Ishikawa (cell line): ENCODE results near the gene GJC1.

Experiments
- CEBPB ChIP-seq: IDR thresholded peaks from 2 replicates; pipeline ENCODE4 v1.6.1; 2012
- EP300 ChIP-seq: IDR thresholded peaks from 2 replicates; pipeline ENCODE4 v1.6.1; 2012; ENCODE audit warnings: borderline replicate concordance
- RAD21 ChIP-seq: IDR thresholded peaks from 2 replicates; pipeline ENCODE4 v1.6.1; 2012; ENCODE audit warnings: low read depth
- REST ChIP-seq: IDR thresholded peaks from 2 replicates; pipeline ENCODE4 v1.6.1; 2012; ENCODE audit warnings: low read depth, mild to moderate bottlenecking
- TAF1 ChIP-seq: IDR thresholded peaks from 2 replicates; pipeline ENCODE4 v1.6.1; 2012; ENCODE audit warnings: low read depth, mild to moderate bottlenecking
- YY1 ChIP-seq: IDR thresholded peaks from 2 replicates; pipeline ENCODE4 v1.6.1; 2012; ENCODE audit warnings: low read depth
- TF ChIP-seq, protein P1 (sequence below): IDR thresholded peaks from 2 replicates; pipeline ENCODE4 v1.6.1; 2012

DNA sequence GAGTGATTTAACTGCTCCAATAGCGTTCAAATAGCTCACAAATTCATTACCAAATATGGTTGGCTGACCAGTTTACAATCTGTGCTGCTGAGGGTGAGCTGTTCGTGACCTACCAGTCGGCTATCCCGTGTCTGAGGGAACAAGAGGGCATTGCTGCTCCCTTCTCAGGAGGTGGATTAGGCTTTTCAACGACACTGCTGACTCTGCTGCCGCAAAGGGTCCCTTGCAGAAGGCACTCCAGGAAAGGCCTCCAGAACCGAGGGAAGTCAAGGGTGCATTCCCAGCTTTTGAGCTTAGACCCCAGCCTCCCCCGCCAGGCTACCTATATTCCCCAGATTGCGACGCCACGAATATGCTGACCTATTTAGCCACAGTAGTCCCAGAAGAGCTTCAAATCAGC, 32.3 kb downstream of the GJC1 start:
- TF ChIP-seq, protein P1, sequence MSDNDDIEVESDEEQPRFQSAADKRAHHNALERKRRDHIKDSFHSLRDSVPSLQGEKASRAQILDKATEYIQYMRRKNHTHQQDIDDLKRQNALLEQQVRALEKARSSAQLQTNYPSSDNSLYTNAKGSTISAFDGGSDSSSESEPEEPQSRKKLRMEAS, result no peak
- TF ChIP-seq TAF1 (no peak), CEBPB (no peak), EP300 (no peak), YY1 (no peak), RAD21 (no peak), REST (no peak)
